HepG2 (cell line): ENCODE data around the gene FAM174C. TPM values are rescaled to one million over a fixed set of nuclear protein-coding genes. Genes with fewer than 3 reads are reported as not detected.

ENCODE experiments used
- FOSL2 ChIP-seq: sonication (generic); formaldehyde crosslinking; IDR thresholded peaks from 2 replicates; pipeline ENCODE4 v1.4.0; 2020; ENCODE audit warnings: missing genetic modification reagents
- HNRNPK ChIP-seq: fragments of 200-400 bp; formaldehyde crosslinking; IDR thresholded peaks from 2 replicates; pipeline ENCODE4 v1.6.1; 2018; ENCODE audit warnings: low read length, low read depth, moderate library complexity, mild to moderate bottlenecking; ENCODE audit not compliant: poor library complexity, severe bottlenecking
- NR2F6 ChIP-seq, 2 experiments: IDR thresholded peaks; 2 replicates each; pipeline ENCODE4 v1.6.1; 2016; ENCODE audit warnings: antibody characterized with exemption in 1 of 2, mild to moderate bottlenecking in 1 of 2
- ZBTB26 ChIP-seq: IDR thresholded peaks from 2 replicates; pipeline ENCODE4 v1.6.1; 2016; ENCODE audit warnings: missing compliant biosample characterization, missing genetic modification reagents, borderline replicate concordance
- ZNF17 ChIP-seq: sonication (generic); formaldehyde crosslinking; IDR thresholded peaks from 2 replicates; pipeline ENCODE4 v1.5.0; 2020; ENCODE audit warnings: mild to moderate bottlenecking, missing genetic modification reagents
- ZNF350 ChIP-seq: sonication (generic); formaldehyde crosslinking; IDR thresholded peaks from 2 replicates; pipeline ENCODE4 v1.4.0; 2020; ENCODE audit warnings: mild to moderate bottlenecking, low read depth, missing genetic modification reagents, borderline replicate concordance
- ZSCAN21 ChIP-seq: sonication (generic); formaldehyde crosslinking; IDR thresholded peaks from 2 replicates; pipeline ENCODE4 v1.8.0; 2022; ENCODE audit warnings: mild to moderate bottlenecking, missing genetic modification reagents, moderate library complexity, borderline replicate concordance
- polyA plus RNA-seq, 8 experiments: library from polyadenylated mRNA; depleted of rRNA in 3 of 8; stranded (reverse) in 7 of 8; unstranded in 1 of 8; fragments of >200 nt; fragmentation: Illumina TruSeq in 4 of 8; extraction: Trizol in 4 of 8; gene quantifications; 2 replicates each; pipeline versions ENCODE4 v1.2.1 to v1.2.3, GENCODE V29; 2011 to 2016; ENCODE audit warnings: low read depth in 4 of 8, missing spikeins in 1 of 8, mixed read lengths in 1 of 8; ENCODE audit not compliant: insufficient read depth in 1 of 8
- total RNA-seq, 5 experiments: library from RNA; depleted of rRNA; stranded (reverse); fragments of >200 nt; fragmentation: Illumina TruSeq; extraction: Trizol; gene quantifications; 2 replicates each; pipeline ENCODE4 v1.2.3, GENCODE V29; 2016; ENCODE audit warnings: low read depth in 1 of 5
- TF ChIP-seq, protein P1 (sequence below): sonication (generic); formaldehyde crosslinking; IDR thresholded peaks from 2 replicates; pipeline ENCODE4 v1.5.0; 2020; ENCODE audit warnings: mild to moderate bottlenecking, missing genetic modification reagents, borderline replicate concordance
- TF ChIP-seq, protein P2 (sequence below): sonication (generic); formaldehyde crosslinking; IDR thresholded peaks from 2 replicates; pipeline ENCODE4 v1.5.1; 2020; ENCODE audit warnings: mild to moderate bottlenecking, missing genetic modification reagents, borderline replicate concordance
- TF ChIP-seq, protein P3 (sequence below): sonication (generic); formaldehyde crosslinking; IDR thresholded peaks from 2 replicates; pipeline ENCODE4 v1.8.1; 2023; ENCODE audit warnings: mild to moderate bottlenecking, inconsistent platforms, moderate library complexity, missing genetic modification reagents, borderline replicate concordance

FAM174C gene
- total and polyA plus RNA-seq, 2 of the 13 experiments (the other 11 are each of a cell fraction or from before 2014, with no cell fraction given): 19.5 to 31.3 TPM

DNA sequence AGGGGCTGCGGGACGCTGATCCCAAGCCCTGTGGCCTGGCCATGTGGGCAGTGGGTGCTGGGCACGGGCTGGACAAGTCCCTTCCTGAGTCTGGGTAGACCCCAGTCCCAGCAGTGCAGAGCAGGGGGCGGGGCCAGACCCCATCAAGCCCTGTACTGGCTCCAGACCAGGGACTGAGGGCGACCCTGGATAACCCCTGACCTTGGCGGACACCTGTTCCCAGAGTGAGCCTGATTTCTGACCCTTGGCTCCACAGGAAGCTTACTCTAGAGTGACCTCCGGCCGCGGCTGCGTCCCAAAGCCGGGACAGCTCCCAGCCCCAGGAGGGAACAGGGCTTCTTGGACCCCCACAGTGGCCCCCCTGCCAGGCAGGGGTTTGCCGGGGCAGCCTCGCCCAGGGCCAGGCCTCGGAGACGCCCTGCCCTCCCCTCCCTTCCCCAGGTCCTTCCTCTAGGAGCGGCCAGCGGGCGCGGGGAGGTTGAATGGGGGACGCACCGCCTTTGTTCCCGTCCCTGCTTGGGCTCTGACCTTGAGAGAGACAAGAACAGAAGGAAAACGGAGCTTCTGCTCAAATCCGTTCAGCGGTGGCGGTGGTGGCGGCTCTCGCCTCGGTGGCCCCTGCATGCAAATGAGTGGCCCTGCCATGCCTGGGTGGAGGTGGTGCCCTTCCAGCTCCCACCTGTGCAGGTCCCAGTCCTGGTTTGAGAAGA, 8.0 kb downstream of the FAM174C start (continued):
- TF ChIP-seq, protein P1, sequence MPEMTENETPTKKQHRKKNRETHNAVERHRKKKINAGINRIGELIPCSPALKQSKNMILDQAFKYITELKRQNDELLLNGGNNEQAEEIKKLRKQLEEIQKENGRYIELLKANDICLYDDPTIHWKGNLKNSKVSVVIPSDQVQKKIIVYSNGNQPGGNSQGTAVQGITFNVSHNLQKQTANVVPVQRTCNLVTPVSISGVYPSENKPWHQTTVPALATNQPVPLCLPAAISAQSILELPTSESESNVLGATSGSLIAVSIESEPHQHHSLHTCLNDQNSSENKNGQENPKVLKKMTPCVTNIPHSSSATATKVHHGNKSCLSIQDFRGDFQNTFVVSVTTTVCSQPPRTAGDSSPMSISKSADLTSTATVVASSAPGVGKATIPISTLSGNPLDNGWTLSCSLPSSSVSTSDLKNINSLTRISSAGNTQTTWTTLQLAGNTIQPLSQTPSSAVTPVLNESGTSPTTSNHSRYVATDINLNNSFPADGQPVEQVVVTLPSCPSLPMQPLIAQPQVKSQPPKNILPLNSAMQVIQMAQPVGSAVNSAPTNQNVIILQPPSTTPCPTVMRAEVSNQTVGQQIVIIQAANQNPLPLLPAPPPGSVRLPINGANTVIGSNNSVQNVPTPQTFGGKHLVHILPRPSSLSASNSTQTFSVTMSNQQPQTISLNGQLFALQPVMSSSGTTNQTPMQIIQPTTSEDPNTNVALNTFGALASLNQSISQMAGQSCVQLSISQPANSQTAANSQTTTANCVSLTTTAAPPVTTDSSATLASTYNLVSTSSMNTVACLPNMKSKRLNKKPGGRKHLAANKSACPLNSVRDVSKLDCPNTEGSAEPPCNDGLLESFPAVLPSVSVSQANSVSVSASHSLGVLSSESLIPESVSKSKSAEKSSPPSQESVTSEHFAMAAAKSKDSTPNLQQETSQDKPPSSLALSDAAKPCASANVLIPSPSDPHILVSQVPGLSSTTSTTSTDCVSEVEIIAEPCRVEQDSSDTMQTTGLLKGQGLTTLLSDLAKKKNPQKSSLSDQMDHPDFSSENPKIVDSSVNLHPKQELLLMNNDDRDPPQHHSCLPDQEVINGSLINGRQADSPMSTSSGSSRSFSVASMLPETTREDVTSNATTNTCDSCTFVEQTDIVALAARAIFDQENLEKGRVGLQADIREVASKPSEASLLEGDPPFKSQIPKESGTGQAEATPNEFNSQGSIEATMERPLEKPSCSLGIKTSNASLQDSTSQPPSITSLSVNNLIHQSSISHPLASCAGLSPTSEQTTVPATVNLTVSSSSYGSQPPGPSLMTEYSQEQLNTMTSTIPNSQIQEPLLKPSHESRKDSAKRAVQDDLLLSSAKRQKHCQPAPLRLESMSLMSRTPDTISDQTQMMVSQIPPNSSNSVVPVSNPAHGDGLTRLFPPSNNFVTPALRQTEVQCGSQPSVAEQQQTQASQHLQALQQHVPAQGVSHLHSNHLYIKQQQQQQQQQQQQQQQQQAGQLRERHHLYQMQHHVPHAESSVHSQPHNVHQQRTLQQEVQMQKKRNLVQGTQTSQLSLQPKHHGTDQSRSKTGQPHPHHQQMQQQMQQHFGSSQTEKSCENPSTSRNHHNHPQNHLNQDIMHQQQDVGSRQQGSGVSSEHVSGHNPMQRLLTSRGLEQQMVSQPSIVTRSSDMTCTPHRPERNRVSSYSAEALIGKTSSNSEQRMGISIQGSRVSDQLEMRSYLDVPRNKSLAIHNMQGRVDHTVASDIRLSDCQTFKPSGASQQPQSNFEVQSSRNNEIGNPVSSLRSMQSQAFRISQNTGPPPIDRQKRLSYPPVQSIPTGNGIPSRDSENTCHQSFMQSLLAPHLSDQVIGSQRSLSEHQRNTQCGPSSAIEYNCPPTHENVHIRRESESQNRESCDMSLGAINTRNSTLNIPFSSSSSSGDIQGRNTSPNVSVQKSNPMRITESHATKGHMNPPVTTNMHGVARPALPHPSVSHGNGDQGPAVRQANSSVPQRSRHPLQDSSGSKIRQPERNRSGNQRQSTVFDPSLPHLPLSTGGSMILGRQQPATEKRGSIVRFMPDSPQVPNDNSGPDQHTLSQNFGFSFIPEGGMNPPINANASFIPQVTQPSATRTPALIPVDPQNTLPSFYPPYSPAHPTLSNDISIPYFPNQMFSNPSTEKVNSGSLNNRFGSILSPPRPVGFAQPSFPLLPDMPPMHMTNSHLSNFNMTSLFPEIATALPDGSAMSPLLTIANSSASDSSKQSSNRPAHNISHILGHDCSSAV (CRISPR knock-in tag): 0 out of 2 replicates have a peak, but pooled peaks have one; percentile 50
- TF ChIP-seq ZSCAN21 (CRISPR knock-in tag) (peak; percentile 49; the same call in 1 of the 2 replicates), ZNF17 (CRISPR knock-in tag) (no peak), ZBTB26 (CRISPR knock-in tag) (peak; percentile 98), ZNF350 (CRISPR knock-in tag) (peak; percentile 42; the same call in 1 of the 2 replicates), HNRNPK (peak; percentile 10), NR2F6 (IDR thresholded peaks at IDR 0.05) (peak; percentile 95), NR2F6 (CRISPR knock-in tag; IDR thresholded peaks at IDR 0.05) (peak; percentile 97), FOSL2 (peak; percentile 31; the same call in 1 of the 2 replicates)
- TF ChIP-seq, protein P2, sequence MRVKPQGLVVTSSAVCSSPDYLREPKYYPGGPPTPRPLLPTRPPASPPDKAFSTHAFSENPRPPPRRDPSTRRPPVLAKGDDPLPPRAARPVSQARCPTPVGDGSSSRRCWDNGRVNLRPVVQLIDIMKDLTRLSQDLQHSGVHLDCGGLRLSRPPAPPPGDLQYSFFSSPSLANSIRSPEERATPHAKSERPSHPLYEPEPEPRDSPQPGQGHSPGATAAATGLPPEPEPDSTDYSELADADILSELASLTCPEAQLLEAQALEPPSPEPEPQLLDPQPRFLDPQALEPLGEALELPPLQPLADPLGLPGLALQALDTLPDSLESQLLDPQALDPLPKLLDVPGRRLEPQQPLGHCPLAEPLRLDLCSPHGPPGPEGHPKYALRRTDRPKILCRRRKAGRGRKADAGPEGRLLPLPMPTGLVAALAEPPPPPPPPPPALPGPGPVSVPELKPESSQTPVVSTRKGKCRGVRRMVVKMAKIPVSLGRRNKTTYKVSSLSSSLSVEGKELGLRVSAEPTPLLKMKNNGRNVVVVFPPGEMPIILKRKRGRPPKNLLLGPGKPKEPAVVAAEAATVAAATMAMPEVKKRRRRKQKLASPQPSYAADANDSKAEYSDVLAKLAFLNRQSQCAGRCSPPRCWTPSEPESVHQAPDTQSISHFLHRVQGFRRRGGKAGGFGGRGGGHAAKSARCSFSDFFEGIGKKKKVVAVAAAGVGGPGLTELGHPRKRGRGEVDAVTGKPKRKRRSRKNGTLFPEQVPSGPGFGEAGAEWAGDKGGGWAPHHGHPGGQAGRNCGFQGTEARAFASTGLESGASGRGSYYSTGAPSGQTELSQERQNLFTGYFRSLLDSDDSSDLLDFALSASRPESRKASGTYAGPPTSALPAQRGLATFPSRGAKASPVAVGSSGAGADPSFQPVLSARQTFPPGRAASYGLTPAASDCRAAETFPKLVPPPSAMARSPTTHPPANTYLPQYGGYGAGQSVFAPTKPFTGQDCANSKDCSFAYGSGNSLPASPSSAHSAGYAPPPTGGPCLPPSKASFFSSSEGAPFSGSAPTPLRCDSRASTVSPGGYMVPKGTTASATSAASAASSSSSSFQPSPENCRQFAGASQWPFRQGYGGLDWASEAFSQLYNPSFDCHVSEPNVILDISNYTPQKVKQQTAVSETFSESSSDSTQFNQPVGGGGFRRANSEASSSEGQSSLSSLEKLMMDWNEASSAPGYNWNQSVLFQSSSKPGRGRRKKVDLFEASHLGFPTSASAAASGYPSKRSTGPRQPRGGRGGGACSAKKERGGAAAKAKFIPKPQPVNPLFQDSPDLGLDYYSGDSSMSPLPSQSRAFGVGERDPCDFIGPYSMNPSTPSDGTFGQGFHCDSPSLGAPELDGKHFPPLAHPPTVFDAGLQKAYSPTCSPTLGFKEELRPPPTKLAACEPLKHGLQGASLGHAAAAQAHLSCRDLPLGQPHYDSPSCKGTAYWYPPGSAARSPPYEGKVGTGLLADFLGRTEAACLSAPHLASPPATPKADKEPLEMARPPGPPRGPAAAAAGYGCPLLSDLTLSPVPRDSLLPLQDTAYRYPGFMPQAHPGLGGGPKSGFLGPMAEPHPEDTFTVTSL: no peak; the same call in 1 of the 2 replicates
- TF ChIP-seq, protein P3, sequence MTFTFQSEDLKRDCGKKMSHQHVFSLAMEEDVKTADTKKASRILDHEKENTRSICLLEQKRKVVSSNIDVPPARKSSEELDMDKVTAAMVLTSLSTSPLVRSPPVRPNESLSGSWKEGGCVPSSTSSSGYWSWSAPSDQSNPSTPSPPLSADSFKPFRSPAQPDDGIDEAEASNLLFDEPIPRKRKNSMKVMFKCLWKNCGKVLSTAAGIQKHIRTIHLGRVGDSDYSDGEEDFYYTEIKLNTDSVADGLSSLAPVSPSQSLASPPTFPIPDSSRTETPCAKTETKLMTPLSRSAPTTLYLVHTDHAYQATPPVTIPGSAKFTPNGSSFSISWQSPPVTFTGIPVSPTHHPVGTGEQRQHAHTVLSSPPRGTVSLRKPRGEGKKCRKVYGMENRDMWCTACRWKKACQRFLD: no peak
